WTC11 (cell line): Measurements from ENCODE around the gene CDK10.

Experiments
- CTCF ChIP-seq: fragments of 200-600 bp; IDR thresholded peaks from 2 replicates; pipeline ENCODE4 v1.8.0; 2022; ENCODE audit warnings: antibody characterized with exemption
- E2F1 ChIP-seq: sonication (generic); formaldehyde crosslinking; IDR thresholded peaks from 2 replicates; pipeline ENCODE4 v1.8.0; 2022; ENCODE audit warnings: mild to moderate bottlenecking, missing genetic modification reagents
- IRF2 ChIP-seq: sonication (generic); formaldehyde crosslinking; IDR thresholded peaks from 2 replicates; pipeline ENCODE4 v1.8.0; 2022; ENCODE audit warnings: low read depth, missing genetic modification reagents, borderline replicate concordance

GRCh38 chr16:89657442-89658220 is 28.9 kb upstream of the CDK10 start, which contains the start of the genes CHMP1A and SPATA33:
- TF ChIP-seq CTCF: no peak
- no peak for TF ChIP-seq E2F1
- no peak for TF ChIP-seq IRF2
